GM18867 (cell line): Measurements from ENCODE around the gene INTS1.

ENCODE experiments used
- ATAC-seq: cut with Tn5 transposase; IDR thresholded peaks from one replicate; pipeline ENCODE4 v1.9.1; 2021; ENCODE audit warnings: mild to moderate bottlenecking, moderate library complexity; ENCODE audit not compliant: unreplicated experiment

The INTS1 gene

DNA sequence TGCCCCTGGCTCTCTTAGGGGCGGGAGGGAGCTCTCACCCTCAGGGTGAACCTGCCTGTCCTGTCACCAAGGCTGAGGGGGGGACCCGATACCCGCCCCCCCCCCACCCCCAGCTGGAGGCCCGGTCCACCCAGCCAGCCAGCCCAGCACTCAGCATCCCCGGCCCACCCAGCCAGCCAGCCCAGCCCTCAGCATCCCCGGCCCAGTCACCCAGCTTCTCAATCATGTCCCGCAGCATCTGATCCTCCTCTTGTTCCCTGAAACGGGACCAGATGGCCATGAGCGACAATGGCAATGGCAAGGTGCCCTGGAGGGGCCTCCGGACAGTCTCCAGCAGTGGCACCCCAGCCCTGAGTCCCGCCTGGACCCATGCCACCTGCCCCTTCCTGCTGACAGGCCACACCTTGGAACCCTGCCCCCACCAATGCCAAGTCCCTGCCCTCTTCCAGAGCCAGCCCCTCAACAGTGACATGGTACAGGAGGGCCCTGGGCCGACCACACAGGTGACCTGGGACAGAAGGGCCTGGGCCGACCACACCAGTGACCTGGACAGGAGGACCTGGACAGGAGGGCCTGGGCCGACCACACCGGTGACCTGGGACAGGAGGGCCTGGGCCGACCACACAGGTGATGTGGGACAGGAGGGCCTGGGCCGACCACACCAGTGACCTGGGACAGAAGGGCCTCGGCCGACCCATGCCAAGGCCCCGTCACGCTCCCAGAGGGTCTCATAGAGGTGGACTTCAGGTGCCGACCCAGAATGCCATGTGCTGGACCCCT lies 69.1 kb downstream of the INTS1 start:
- ATAC-seq: no peak

- no peak for ATAC-seq
Measured at GRCh38 chr7:1434165-1434718, 69.9 kb downstream of the INTS1 start.

GRCh38 chr7:1433128-1433920 lies 70.9 kb downstream of the INTS1 start:
- ATAC-seq: no peak

GRCh38 chr7:1432411-1433082 lies 71.6 kb downstream of the INTS1 start:
- ATAC-seq: no peak

DNA sequence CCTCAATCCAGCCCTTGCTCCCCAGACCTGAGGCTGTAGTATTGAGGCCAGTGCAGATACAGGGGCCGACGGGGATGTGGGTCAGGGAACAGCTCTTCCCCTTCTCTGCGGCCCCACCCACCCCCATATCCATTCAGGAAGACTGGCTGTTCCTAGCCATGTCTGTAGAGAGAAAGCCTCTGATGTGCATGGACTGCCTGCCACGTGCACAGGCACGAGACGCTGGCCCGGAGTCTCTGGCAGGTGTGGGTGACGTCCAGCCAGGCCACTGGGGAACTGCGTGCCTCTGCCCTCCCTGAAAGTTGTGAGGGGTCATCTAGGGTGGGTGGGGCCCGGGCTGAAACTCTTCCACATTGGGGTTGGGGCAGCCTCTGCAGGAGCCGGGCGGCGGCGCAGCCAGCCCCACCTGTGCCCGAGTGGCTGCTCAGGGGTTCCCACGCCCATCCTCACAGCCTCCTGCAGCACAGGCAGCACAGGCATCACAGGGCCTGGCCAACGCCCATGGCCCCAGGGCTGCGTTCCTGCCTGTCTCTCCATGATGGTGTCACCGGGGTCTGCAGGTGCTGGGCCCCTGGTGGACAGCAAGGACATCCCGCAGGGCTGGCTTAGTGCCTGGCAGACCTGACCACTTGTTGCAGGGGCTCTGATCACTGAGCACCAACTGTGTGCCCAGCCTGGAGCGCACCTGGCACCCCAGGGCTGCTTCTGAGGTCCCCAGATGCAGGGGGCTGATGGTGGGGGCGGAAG lies 72.4 kb downstream of the INTS1 start:
- no peak for ATAC-seq

GRCh38 chr7:1431226-1431625 lies 73.0 kb downstream of the INTS1 start:
- ATAC-seq: no peak

DNA sequence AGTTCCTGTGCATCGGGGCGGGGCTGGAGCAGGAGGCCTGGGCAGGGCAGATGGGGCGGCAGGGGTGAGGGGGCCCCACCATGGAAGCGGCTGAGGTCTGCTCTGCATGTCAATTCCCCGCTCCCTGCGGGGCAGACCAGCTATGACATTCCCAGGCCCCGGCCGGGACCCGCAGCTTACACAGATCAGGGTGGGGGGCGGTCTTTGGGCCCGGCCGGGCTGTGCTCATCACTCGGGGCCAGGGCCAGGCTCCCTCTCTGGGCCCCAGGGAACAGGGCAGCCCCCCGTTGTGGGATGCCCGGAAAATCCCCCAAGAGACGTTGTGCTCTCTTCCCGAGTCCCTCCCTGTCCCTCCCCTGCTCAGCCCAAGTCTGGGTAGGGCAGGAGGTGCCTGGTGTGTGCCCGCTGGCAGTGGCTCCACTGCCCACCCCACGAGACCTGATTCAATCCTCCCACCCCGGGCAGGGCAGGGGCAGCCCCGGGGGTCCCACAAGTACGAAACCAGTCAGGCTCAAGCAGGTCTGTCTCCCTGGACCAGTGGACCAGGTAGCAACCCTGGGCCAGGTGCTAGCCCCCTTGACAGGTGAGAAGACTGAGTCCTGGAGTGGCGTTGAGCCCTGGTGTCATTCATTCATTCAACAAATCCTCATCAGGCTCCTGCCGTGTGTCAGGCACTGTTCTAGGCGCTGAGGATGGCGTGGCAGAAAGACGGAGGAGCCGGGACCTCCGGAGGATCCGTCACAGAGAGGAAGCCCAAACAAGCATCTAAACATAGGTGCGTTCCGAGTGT lies 73.9 kb downstream of the INTS1 start:
- ATAC-seq: no peak

DNA sequence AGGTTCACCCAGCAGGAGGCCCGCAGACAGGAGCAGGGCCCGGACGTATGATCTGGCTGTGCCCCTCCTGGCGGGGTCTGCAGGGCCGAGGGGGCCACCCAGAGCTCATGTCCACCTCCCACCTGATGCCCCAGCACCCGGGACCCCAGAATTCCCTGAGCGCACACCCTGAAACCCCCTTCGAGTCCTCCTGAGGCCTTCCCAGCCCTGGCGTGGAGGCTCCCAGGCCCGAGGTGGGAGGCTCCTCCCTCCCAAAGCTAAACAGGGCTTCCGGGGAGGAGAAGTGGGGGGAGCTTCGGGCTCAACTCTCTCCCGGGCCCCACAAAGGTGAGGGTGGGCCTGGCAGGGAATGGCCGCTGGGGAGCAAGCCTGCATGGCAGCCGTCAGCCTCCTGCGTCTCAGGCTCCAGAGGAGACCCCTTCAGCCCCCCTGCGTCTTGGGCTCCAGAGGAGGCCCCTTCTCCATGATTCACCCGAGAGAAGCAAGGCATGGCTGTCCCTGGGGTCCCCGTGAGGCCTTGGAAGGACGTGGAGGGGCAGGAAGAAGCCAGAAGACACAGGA lies 75.2 kb downstream of the INTS1 start:
- ATAC-seq: no peak

DNA sequence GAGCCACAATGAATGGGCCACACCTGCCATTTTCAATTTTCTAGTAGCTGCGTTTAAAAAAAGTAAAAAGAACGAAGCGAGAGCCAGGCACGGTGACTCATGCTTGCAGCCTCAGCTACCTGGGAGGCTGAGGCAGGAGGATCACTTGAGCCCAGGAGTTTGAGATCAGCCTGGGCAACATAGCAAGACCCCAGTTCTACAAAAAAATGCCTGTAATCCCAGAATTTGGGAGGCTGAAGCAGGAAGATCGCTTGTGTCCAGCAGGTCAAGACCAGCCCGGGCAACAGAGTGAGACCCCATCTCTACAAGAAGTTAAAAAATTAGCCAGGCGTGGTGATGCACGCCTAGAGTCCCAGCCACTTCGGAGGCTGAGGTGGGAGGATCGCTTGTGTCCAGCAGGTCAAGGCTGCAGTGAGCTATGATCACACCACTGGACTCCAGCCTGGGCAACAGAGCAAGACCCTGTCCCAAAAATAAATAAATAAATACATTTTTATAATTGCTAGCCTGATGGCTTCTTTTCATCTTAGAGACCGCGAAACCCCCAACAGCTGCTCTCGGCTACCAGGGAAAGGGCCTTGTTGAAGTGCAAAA lies 77.0 kb downstream of the INTS1 start:
- no peak for ATAC-seq

DNA sequence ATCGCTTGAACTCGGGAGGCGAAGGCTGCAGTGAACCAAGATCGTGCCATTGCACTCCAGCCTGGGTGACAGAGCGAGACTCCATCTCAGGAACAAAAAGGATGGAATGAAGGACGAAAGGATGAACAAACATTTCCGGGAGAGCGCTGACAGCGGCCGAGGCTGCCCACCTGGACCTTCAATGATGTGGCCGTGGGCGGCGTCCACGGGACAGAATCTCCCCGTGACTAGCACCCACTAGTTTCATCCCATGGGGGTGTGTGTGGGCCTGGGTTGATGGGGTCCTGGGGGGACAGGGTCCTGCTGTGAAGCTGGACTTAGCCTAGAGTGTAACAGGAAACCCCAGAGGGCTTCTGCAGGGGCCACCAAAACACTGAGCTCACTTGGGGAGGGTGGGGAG lies 77.7 kb downstream of the INTS1 start:
- no peak for ATAC-seq

- ATAC-seq: no peak
Measured at GRCh38 chr7:1425292-1426136, 78.7 kb downstream of the INTS1 start.

DNA sequence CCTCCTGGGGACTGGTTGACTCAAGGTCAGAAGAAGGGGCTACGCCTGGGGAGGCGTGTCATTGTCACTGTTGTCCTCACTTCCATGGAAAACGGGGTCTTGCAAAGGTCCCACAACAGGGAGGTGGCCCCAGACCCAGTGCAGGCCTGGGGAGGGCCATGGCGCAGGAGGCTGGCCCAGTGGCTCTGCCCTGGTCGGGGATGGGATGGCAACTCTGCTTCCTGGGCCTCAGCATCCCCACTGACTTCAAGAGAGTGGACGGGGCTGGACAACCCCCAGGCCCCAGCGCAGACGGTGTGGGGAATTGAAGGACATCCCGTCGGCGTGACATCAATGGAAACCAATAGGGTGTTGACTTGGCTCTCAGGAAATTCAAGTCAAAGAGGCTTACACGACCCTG lies 80.1 kb downstream of the INTS1 start:
- ATAC-seq: no peak

GRCh38 chr7:1423264-1423811 lies 80.9 kb downstream of the INTS1 start:
- no peak for ATAC-seq

DNA sequence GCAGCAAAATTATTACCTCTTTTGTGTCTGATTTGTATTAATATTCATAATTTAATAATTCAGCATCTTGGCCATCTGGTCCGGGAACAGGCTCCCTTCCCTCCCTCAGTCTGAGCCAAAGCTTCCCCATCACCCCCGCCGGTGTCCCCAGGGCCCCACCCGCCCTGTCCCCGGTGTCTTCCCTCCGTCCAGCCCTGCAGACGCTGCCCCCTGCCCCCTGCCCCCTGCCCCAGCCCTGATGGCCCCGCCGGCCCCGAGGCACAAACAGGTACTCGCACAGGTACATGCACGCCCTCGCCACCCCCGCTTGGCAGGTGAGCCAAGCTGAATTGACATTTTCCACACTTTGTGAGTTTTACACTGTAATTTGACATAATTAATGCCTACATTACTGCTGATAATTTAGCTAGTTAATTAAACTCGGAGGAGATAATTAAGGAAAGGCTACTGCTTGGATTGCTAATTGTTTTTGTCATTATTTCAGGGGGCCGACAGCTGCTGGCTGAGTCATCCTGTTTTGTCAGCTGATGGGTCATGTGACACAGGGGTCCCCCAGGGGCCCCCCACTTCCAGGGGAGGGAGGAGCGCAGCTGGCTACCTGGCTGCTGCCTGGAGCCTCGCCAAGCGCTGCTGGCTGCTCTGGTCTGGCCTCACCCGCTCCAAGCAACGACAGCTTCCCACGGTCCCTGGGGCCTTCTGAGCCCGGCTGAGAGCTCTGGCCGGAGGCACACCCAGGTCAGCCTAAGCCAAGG lies 81.5 kb downstream of the INTS1 start:
- no peak for ATAC-seq

- ATAC-seq: no peak
Measured at GRCh38 chr7:1421946-1422345, 82.2 kb downstream of the INTS1 start.

DNA sequence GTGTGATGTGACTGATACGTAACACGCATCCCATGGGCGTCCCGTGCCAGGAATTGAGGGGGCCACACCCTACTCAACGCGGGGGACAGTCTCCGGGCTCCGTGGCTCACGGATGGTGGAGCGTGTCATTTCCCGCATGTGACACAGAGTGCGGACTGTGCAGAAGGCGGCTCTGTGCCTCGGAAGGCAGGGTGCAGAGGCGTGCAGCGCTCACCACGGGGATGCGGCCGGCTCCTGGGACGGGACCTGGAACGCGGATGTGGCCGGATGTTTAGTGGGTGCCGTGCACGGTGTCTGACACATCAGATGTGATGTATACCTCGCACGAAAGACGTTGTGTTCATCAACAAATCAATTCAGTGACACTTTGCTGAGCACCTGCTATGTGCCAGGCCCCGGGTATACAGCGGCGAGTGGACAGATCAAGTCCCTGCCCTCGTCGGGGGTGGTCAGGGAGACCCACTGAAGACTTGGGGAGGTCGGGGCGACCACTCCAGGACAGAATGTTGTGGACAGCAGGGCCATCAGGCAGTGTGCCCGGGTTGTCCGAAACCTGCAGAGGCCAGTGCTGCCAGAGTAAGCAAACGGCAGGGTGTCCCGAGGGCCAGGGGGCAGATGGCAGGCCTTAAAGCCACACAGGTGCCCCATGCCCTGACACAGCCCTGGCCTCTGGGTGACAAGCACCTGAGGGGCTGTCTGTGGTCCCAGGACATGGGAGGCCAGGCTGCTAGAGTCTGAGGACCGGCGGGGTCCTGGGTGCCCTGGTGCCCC lies 83.0 kb downstream of the INTS1 start:
- ATAC-seq: no peak
